Camera-type eye (tissue), 1 donor: ENCODE results near the gene HTD2. TPM values are rescaled to one million over a fixed set of nuclear protein-coding genes. Genes with fewer than 3 reads are reported as not detected.

ENCODE experiments used
- total RNA-seq: library from RNA; depleted of rRNA; stranded (reverse); fragments of >200 nt; gene quantifications from one replicate; pipeline ENCODE4 v1.2.3, GENCODE V29; 2014

HTD2 gene
- total RNA-seq, result 26.7 TPM

GRCh38 chr3:58305882-58306711 is at the start of gene HTD2, which contains the start of gene RPP14:
Gene HTD2, plus strand, starts transcription at chr3:58306520. Its CDS starts 11,094 bp downstream, at chr3:58317614.
Gene RPP14, plus strand, starts transcription at chr3:58306245. Its CDS starts 4,085 bp downstream, at chr3:58310330.

GRCh38 chr3:58332575-58333188 is 26.4 kb downstream of the HTD2 start, which contains the start of gene PXK:
Gene PXK, plus strand, starts transcription at chr3:58332892. Its CDS starts 97 bp downstream, at chr3:58332989.

Other genes starting within 250 kb of the HTD2 start
- gene DNASE1L3, start 95.5 kb upstream of the HTD2 start, total RNA-seq, result 3.5 TPM
- 14.5 TPM for gene ABHD6, start 68.7 kb upstream of the HTD2 start, total RNA-seq
- gene RPP14, start 275 bp upstream of the HTD2 start, total RNA-seq, result 17.6 TPM
- gene PXK, start 26.4 kb downstream of the HTD2 start, total RNA-seq, result 40.8 TPM
- gene PDHB, start 127.3 kb downstream of the HTD2 start, total RNA-seq, result 120 TPM
- gene KCTD6, start 185.6 kb downstream of the HTD2 start, total RNA-seq, result 62.4 TPM
- gene ACOX2, start 230.7 kb downstream of the HTD2 start, total RNA-seq, result 22.8 TPM